Mammary epithelial cell (primary cell): ENCODE data around the gene LYRM9.

Experiments
- CTCF ChIP-seq, 2 donors: IDR thresholded peaks in 1 of 2; conservative IDR thresholded peaks in 1 of 2; 2 replicates each; pipeline ENCODE4 v1.5.1; 2011 to 2012; ENCODE audit warnings: inconsistent platforms in 2 of 2, low read length in 2 of 2, mild to moderate bottlenecking in 2 of 2, control low read depth in 1 of 2, low read depth in 1 of 2; ENCODE audit not compliant: insufficient read depth in 1 of 2; ENCODE audit errors: extremely low read depth in 1 of 2
- EZH2 ChIP-seq: IDR thresholded peaks from 2 replicates; pipeline ENCODE4 v1.6.1; 2012; ENCODE audit warnings: low read length, inconsistent platforms, borderline replicate concordance

GRCh38 chr17:27915709-27916108 lies 22.5 kb upstream of the LYRM9 start:
- TF ChIP-seq CTCF (conservative IDR thresholded peaks at IDR 0.05 in 1 of 2, IDR thresholded peaks at IDR 0.05 in 1 of 2; ENCODE audit: extremely low read depth in 1 of 2, insufficient read depth in 1 of 2, low read depth in 1 of 2, low read length in 2 of 2) (no peak), EZH2 (no peak)
